Kidney (tissue), 14 donors: ENCODE measurements around the gene ZNF408. TPM values are rescaled to one million over a fixed set of nuclear protein-coding genes. Genes with fewer than 3 reads are reported as not detected.
A peak's percentile ranks its signal among the peaks of the same experiment; 100 is the strongest.

Source experiments
- DNase-seq, 5 donors: peaks; one replicate each; pipeline ENCODE4 v3.0.0-alpha.2; 2013 to 2020
- FAIRE-seq: peaks from 2 replicates; lab custom pipeline; 2012; peaks lifted over from hg19 to GRCh38; lab: Jason Lieb, UNC
- H3K27ac ChIP-seq, 2 donors: one replicate each; pipeline ENCODE4 v1.7.0; 2013; ENCODE audit warnings: low read depth in 2 of 2, low read length in 2 of 2, inconsistent platforms in 1 of 2
- H3K27me3 ChIP-seq: one replicate; pipeline ENCODE4 v1.7.1; 2013; ENCODE audit warnings: low read length, inconsistent platforms; ENCODE audit not compliant: control insufficient read depth, insufficient read depth
- H3K36me3 ChIP-seq, 3 donors: one replicate each; pipeline versions ENCODE4 v1.7.0 to v1.7.1; 2013; ENCODE audit warnings: low read length in 3 of 3, control low read depth in 1 of 3, inconsistent platforms in 1 of 3; ENCODE audit not compliant: insufficient read depth in 3 of 3, control insufficient read depth in 2 of 3
- H3K4me1 ChIP-seq, 3 donors: one replicate each; pipeline versions ENCODE4 v1.7.0 to v1.7.1; 2013; ENCODE audit warnings: low read length in 3 of 3, inconsistent platforms in 1 of 3, low read depth in 1 of 3; ENCODE audit not compliant: control insufficient read depth in 2 of 3, insufficient read depth in 2 of 3
- H3K4me3 ChIP-seq, 3 donors: one replicate each; pipeline versions ENCODE4 v1.7.0 to v1.8.1; 2013; ENCODE audit warnings: low read length in 3 of 3, control low read depth in 1 of 3, inconsistent platforms in 1 of 3
- H3K9ac ChIP-seq, 3 donors: one replicate each; pipeline versions ENCODE4 v1.7.0 to v1.7.1; 2013; ENCODE audit warnings: low read length in 3 of 3, control low read depth in 1 of 3, inconsistent platforms in 1 of 3
- H3K9me3 ChIP-seq, 3 donors: one replicate each; pipeline versions ENCODE4 v1.7.0 to v1.7.1; 2013; ENCODE audit warnings: low read length in 3 of 3, control low read depth in 1 of 3, inconsistent platforms in 1 of 3; ENCODE audit not compliant: control insufficient read depth in 2 of 3, insufficient read depth in 1 of 3
- CTCF ChIP-seq: IDR thresholded peaks from 3 replicates; pipeline ENCODE4 v1.5.1; 2012; ENCODE audit warnings: mild to moderate bottlenecking, moderate library complexity, borderline replicate concordance; ENCODE audit not compliant: insufficient read depth; ENCODE audit errors: extremely low read depth
- intact Hi-C: fragments of 100-400 bp; cut with DNase I; formaldehyde crosslinking; loops from one replicate; pipeline ENCODE4 v1.11.1; 2022
- polyA plus RNA-seq: library from polyadenylated mRNA; stranded (reverse); fragments of 350-450 nt; fragmentation: Illumina TruSeq; extraction: RNeasy Lipid Tissue Mini Kit (QIAGEN cat#74804); gene quantifications from one replicate; pipeline ENCODE4 v1.2.3, GENCODE V29; 2014; ENCODE audit warnings: low read depth, low replicate concordance; ENCODE audit not compliant: insufficient read depth
- total RNA-seq: library from RNA; stranded (reverse); fragmentation: NEBNext Ultra II Directional; extraction: Animal tissue kit (Norgen Biotek cat#: 25700); gene quantifications from one replicate; pipeline ENCODE4 v1.2.1, GENCODE V29; 2021
- donor health status: control.
- donor health status: control.
- donor health status: control.
- donor health status: control.
- donor health status: control.
- donor health status: DM: yes; HTN: yes; CAD: no.
- donor health status: Normal renal cell carcinoma (clear cell type).

The ZNF408 gene
- total and polyA plus RNA-seq, 2 donors from 2014 or later, result 7.8 to 9.7 TPM

GRCh38 chr11:46671958-46672315, 28.9 kb upstream of the ZNF408 start:
- no peak for TF ChIP-seq CTCF
- Histone ChIP-seq H3K27me3 (no peaks in the 10 kb centered on the region), H3K4me3 (no peak overlapping the region), H3K4me1 (peaks cover 0 to 24% (median under 1%) of the 10 kb centered on the region in 3 donors), H3K9me3 (no peaks in the 10 kb centered on the region), H3K27ac (no peak overlapping the region), H3K9ac (no peak overlapping the region), H3K36me3 (peaks cover 9 to 39% (median 36%) of the 10 kb centered on the region in 3 donors)
- intact Hi-C loops, result no loop called here
- DNase-seq (no peak), FAIRE-seq (no peak)

- no peak for FAIRE-seq
Measured at GRCh38 chr11:46672381-46672839, 28.4 kb upstream of the ZNF408 start.

GRCh38 chr11:46673713-46674462, 26.9 kb upstream of the ZNF408 start:
- Histone ChIP-seq H3K4me3 (no peak overlapping the region), H3K27ac (peak overlapping the region in 1 of 2 donors; percentile 78), H3K36me3 (peaks cover 7 to 32% (median 31%) of the 10 kb centered on the region in 3 donors), H3K27me3 (no peaks in the 10 kb centered on the region), H3K4me1 (peaks cover 0 to 22% (median 0%) of the 10 kb centered on the region in 3 donors), H3K9ac (no peak overlapping the region), H3K9me3 (no peaks in the 10 kb centered on the region)
- TF ChIP-seq CTCF, result no peak
- no peak for FAIRE-seq
- peak in 1 of 5 donors; percentile 60 for DNase-seq
- intact Hi-C loops, result no loop called here

More at GRCh38 chr11:46672381-46672839, 28.4 kb upstream of the ZNF408 start:
- intact Hi-C loops, result no loop called here
- no peak for TF ChIP-seq CTCF
- no peak overlapping the region for H3K4me3 ChIP-seq
- H3K9me3 ChIP-seq, result no peaks in the 10 kb centered on the region
- no peak overlapping the region for H3K27ac ChIP-seq
- H3K27me3 ChIP-seq, result no peaks in the 10 kb centered on the region
- peaks cover 9 to 38% (median 35%) of the 10 kb centered on the region in 3 donors for H3K36me3 ChIP-seq
- no peak overlapping the region for H3K9ac ChIP-seq
- H3K4me1 ChIP-seq, result peaks cover 0 to 24% (median 0%) of the 10 kb centered on the region in 3 donors
- DNase-seq, result peak in 1 of 5 donors; percentile 43
